ENCODE data around the gene AKIRIN2. TPM values are rescaled to one million over a fixed set of nuclear protein-coding genes. Genes with fewer than 3 reads are reported as not detected.
A peak's percentile ranks its signal among the peaks of the same experiment; 100 is the strongest.

The AKIRIN2 gene
- total and polyA plus RNA-seq, 10 of the 15 experiments (the other 5 are each of a cell fraction or from before 2014, with no cell fraction given) = 12.7 to 82.2 (median 42.6) TPM

GRCh38 chr6:87742106-87742505 is 40.1 kb upstream of the AKIRIN2 start (continued):
- TF ChIP-seq IRF3 (IDR thresholded peaks at IDR 0.05) (no peak), PAX5 (IDR thresholded peaks at IDR 0.05; ENCODE audit: borderline replicate concordance, low read depth, low read length) (no peak), SMAD1 (IDR thresholded peaks at IDR 0.05; ENCODE audit: low read depth, partially characterized antibody) (no peak), ZNF274 (IDR thresholded peaks at IDR 0.05; ENCODE audit: insufficient read depth, insufficient read length) (no peak), NBN (IDR thresholded peaks at IDR 0.05) (no peak), SPI1 (IDR thresholded peaks at IDR 0.05; ENCODE audit: borderline replicate concordance, insufficient read depth, low read depth, low read length) (no peak), POLR2AphosphoS2 (IDR thresholded peaks at IDR 0.05; ENCODE audit: low read depth, low read length) (no peak), ZBTB4 (CRISPR knock-in tag; IDR thresholded peaks at IDR 0.05) (no peak), RAD51 (IDR thresholded peaks at IDR 0.05) (peak; percentile 91), TCF3 (IDR thresholded peaks at IDR 0.05; ENCODE audit: borderline replicate concordance, insufficient read depth, low read depth, low read length) (0 out of 2 replicates have a peak, but pooled peaks have one; percentile 31), MTA3 (IDR thresholded peaks at IDR 0.05; ENCODE audit: borderline replicate concordance, low read length) (no peak), ATF2 (IDR thresholded peaks at IDR 0.05; ENCODE audit: low read length) (no peak; the same call in 1 of the 2 replicates), IKZF1 (conservative IDR thresholded peaks at IDR 0.05) (peak; percentile 38; the same call in 1 of the 2 replicates), USF2 (IDR thresholded peaks at IDR 0.05; ENCODE audit: borderline replicate concordance, low read depth, low read length) (peak; percentile 55; the same call in 1 of the 2 replicates), MEF2B (IDR thresholded peaks at IDR 0.05; ENCODE audit: partially characterized antibody, poor library complexity, severe bottlenecking) (no peak), ESRRA (IDR thresholded peaks at IDR 0.05; ENCODE audit: low read length) (no peak), ZNF622 (IDR thresholded peaks at IDR 0.05) (no peak), BMI1 (IDR thresholded peaks at IDR 0.05; ENCODE audit: borderline replicate concordance) (no peak), ZNF24 (IDR thresholded peaks at IDR 0.05) (no peak), E4F1 (IDR thresholded peaks at IDR 0.05; ENCODE audit: borderline replicate concordance, partially characterized antibody) (no peak)

Measured in GM12878 (cell line).